Urinary bladder (tissue), 4 donors: ENCODE measurements around the gene BCKDK. TPM values are rescaled to one million over a fixed set of nuclear protein-coding genes. Genes with fewer than 3 reads are reported as not detected.

Source experiments
- DNase-seq: peaks from one replicate; pipeline ENCODE4 v3.0.0-alpha.2; 2015; ENCODE audit errors: extremely low spot score
- H3K27ac ChIP-seq: one replicate; pipeline ENCODE4 v1.5.1; 2013; ENCODE audit warnings: low read depth, mild to moderate bottlenecking, moderate library complexity
- H3K36me3 ChIP-seq: one replicate; pipeline ENCODE4 v1.6.1; 2013; ENCODE audit warnings: mild to moderate bottlenecking, moderate library complexity; ENCODE audit not compliant: insufficient read depth
- H3K4me1 ChIP-seq: one replicate; pipeline ENCODE4 v1.6.1; 2013; ENCODE audit warnings: mild to moderate bottlenecking, moderate library complexity; ENCODE audit not compliant: insufficient read depth
- H3K4me3 ChIP-seq: one replicate; pipeline ENCODE4 v1.5.1; 2013; ENCODE audit warnings: low read depth, low read length
- WGBS: extraction: QIAGEN DNeasy Blood & Tissue Kit; methylation state at CpG from one replicate; pipeline ENCODE4 v1.1.7; 2013; 5-methylcytosine and 5-hydroxymethylcytosine counted together
- polyA plus RNA-seq: library from polyadenylated mRNA; stranded (reverse); fragments of 200-250 nt; gene quantifications from one replicate; pipeline ENCODE4 v1.2.3, GENCODE V29; 2013
- total RNA-seq: library from RNA; depleted of rRNA; stranded (reverse); fragments of >200 nt; gene quantifications from one replicate; pipeline ENCODE4 v1.2.3, GENCODE V29; 2014
- donor health status: healthy with polysubstance abuse.
- donor health status: healthy.

Gene BCKDK
- total and polyA plus RNA-seq, 2 donors = 10.4 to 56.0 TPM

DNA sequence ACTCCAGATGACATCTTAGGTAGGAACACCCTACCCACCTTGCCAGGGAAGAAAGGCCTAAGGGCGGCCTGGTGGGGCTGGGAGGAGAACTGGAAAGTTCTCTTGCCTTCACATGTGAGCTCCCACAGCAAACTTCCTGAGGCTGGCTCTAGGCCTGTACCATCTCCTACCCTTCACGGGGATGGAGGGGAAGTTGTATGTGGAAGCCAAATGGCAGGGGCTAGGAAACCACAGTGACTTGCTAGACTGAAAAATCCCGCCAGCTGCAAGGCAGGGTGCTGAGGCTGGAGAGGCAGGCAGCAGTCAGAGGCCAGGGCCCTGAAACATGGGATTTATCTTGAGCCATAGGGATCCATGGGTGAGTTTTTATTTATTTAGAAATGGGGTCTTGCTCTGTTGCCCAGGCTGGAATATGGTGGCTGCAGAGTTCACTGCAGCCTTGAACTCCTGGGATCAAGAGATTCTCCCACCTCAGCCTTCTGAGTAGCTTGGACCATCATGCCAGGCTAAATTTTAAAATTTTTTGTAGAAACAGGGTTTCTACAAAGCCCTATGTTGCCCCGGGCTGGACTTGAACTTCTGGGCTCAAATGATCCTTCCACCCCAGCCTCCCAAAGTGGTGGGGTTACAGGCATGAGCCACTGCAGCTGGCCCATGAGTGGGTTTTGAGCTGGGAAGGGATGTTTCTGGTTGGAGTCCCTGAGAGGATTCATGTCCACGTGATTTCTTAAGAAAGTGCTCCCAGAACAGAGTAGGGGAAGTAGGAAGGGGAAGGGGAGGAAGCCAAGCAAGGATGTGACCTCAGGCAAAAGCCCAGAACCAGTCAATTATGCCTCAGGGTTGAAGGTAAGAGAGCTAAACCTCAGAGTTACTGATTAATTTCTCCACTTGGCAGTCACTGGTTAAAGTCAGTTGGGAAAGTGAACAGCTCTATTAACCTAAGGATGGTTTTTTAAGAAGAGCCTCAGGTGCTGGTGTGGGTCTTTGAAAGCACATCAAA, 5.2 kb downstream of the BCKDK start:
- H3K36me3 ChIP-seq = no peaks in the 10 kb centered on the region
- WGBS = 76% methylated on average over 5 of the region's 5 CpGs
- H3K4me3 ChIP-seq = no peak overlapping the region
- no peak overlapping the region for H3K27ac ChIP-seq
- DNase-seq = no peak
- peaks cover 2% of the 10 kb centered on the region for H3K4me1 ChIP-seq

DNA sequence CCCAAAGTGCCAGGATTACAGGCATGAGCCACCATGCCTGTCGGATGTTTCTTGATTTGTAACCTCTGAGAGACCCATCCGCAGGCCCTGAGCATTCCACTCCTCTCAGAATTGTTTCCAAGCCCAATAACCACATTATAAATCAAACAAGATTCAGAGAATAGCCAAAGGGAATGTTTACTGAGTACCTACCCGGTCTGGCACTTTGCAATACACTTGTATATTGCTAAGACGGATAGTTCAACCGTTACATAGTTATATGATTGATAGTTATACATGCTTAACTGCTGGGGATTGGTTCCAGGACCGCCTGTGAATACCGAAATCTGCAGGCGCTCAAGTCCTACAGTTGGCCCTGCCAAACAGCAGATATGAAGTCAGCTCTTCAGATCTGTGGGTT, 6.3 kb downstream of the BCKDK start:
- Histone ChIP-seq H3K27ac (no peak overlapping the region), H3K4me1 (peaks cover 2% of the 10 kb centered on the region), H3K36me3 (no peaks in the 10 kb centered on the region), H3K4me3 (no peak overlapping the region)
- WGBS = 67% methylated on average over 8 of the region's 8 CpGs
- no peak for DNase-seq

DNA sequence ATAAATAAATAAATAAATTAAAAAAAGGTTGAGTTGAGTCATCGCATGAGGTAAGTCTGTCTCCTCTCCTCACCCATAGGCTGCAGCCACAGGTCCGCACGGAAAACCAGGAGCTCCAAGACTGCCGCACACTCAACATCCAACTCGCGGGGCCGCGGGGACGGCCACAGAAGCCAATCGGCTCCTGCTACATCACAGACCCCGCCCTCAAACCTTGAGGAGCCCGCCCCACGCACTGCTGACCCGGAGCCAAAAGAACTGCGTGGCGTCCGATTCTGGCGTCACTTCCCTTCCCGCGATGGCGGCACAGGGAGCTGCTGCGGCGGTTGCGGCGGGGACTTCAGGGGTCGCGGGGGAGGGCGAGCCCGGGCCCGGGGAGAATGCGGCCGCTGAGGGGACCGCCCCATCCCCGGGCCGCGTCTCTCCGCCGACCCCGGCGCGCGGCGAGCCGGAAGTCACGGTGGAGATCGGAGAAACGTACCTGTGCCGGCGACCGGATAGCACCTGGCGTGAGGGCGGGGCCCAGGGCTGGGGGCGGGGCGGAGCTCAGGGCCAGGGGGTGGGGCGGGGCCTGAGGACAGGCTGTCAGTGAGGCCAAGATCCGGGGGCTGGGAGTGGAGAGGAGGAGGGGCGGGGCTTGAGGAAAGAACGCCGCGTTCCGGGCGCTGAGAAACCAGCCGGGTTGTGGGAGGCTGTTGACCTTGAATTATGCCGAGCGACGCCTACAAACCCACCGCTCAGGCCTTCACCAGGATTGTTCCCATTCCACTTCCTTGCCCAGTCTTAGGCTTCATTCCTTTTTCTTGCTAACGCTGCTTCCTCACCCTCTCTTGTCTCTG, 9.4 kb downstream of the BCKDK start, which contains the start of gene KAT8:
Gene KAT8 (plus strand): TSS at position 281 of the 839 bp plus-strand sequence. CDS start 18 bp downstream, at position 299.
- Histone ChIP-seq H3K36me3 (peaks cover 5% of the 10 kb centered on the region), H3K4me1 (peaks cover 2% of the 10 kb centered on the region), H3K27ac (peak within 1 kb of the TSS; percentile 95), H3K4me3 (peak within 1 kb of the TSS; percentile 74)
- WGBS = under 1% methylated on average over 68 of the region's 68 CpGs
- DNase-seq = peak; percentile 97

DNA sequence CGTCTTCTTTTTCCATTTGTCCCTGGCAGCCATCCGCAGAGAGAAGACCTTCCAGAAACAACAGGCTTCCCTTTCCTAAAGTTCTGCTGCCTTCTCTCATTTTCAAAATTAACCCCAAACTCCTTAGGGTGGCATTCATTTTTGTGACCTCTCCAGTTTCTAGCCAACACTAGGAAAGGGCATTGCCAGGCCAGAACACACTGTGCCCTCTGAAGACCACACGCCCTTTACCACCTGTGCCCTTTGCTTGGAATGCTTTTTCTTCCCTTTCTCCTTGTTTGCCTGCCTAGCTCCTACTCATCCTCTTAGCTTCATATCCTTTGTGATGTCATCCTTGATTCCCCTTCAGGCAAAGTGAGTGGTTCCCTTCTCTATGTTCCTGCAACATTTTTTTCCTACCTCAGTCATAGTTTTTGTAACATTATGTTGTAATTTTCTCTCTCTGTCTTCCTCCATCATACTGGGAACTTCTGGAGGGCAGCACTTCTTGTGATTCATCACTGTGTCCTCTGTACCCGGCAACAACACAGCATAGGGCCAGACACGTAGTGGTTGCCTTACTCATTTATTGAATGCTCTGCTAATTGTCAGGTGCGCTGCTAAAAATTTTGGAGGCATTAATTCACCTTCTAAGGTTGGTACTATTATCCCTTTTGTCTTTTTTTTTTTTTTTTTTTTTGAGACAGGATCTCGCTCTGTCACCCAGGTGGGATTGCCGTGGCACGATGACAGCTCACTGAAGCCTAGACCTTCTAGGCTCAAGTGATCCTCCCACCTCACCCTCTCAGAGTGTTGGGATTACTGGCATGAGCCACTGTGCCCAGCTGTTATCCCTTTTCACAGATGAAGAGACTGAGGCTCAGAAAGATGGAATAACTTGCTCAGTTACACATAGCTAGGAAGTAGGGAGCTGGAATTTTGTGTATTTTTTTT, 10.3 kb downstream of the BCKDK start:
- H3K4me1 ChIP-seq = peaks cover 2% of the 10 kb centered on the region
- peak overlapping the region; percentile 79 for H3K27ac ChIP-seq
- no peak for DNase-seq
- H3K36me3 ChIP-seq = peaks cover 5% of the 10 kb centered on the region
- 60% methylated on average over 9 of the region's 9 CpGs for WGBS
- peak overlapping the region; percentile 74 for H3K4me3 ChIP-seq

DNA sequence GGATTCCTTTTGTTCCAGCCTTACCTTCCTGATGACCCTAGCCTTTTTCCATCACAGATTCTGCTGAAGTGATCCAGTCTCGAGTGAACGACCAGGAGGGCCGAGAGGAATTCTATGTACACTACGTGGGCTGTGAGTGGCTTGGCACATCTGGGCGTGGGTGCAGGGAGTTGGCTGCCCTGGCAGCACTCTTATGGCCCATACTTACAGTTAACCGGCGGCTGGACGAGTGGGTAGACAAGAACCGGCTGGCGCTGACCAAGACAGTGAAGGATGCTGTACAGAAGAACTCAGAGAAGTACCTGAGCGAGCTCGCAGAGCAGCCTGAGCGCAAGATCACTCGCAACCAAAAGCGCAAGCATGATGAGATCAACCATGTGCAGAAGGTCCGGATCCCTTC, 11.9 kb downstream of the BCKDK start:
- no peak overlapping the region for H3K27ac ChIP-seq
- H3K4me1 ChIP-seq = peaks cover 2% of the 10 kb centered on the region
- no peak overlapping the region for H3K4me3 ChIP-seq
- peaks cover 5% of the 10 kb centered on the region for H3K36me3 ChIP-seq
- 93% methylated on average over 16 of the region's 16 CpGs for WGBS
- DNase-seq = no peak

DNA sequence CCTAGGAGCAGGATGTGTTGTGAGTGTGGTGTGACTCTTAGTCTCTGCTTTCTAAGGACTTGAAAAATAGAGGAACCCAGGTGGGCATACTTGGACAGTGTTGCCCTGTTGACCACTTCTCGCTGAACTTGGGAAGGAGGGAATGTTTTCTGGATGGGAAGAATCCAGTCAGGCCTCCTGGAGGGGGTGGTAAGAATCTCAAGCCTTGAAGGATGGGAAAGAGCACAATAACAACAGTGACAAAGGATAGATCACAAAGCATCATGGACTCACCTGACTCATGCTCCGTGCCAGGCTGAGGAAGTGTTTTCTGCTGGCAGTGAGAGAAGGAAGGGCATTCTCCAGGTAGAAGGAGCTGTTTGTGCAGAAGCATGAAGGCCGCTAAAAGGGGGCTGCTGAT, 17.7 kb downstream of the BCKDK start:
- 96% methylated on average over 3 of the region's 3 CpGs for WGBS
- H3K4me3 ChIP-seq = no peak overlapping the region
- no peaks in the 10 kb centered on the region for H3K4me1 ChIP-seq
- no peaks in the 10 kb centered on the region for H3K36me3 ChIP-seq
- DNase-seq = no peak
- no peak overlapping the region for H3K27ac ChIP-seq

DNA sequence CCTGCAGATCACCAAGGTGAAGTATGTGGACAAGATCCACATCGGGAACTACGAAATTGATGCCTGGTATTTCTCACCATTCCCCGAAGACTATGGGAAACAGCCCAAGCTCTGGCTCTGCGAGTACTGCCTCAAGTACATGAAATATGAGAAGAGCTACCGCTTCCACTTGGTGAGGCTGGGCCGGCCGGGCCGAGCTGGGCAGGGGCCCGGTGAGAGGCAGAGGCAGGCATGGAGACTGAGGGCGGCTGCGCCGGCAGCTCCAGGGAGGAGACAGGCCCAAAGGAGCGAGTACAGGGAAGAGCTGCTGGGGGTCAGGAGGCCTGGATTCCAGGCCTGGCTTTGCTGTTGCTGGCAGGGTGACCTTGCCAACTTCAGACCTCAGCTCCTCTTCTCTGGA, 19.0 kb downstream of the BCKDK start:
- WGBS = 92% methylated on average over 13 of the region's 13 CpGs
- no peak overlapping the region for H3K4me3 ChIP-seq
- no peaks in the 10 kb centered on the region for H3K36me3 ChIP-seq
- DNase-seq = no peak
- H3K27ac ChIP-seq = no peak overlapping the region
- no peaks in the 10 kb centered on the region for H3K4me1 ChIP-seq

DNA sequence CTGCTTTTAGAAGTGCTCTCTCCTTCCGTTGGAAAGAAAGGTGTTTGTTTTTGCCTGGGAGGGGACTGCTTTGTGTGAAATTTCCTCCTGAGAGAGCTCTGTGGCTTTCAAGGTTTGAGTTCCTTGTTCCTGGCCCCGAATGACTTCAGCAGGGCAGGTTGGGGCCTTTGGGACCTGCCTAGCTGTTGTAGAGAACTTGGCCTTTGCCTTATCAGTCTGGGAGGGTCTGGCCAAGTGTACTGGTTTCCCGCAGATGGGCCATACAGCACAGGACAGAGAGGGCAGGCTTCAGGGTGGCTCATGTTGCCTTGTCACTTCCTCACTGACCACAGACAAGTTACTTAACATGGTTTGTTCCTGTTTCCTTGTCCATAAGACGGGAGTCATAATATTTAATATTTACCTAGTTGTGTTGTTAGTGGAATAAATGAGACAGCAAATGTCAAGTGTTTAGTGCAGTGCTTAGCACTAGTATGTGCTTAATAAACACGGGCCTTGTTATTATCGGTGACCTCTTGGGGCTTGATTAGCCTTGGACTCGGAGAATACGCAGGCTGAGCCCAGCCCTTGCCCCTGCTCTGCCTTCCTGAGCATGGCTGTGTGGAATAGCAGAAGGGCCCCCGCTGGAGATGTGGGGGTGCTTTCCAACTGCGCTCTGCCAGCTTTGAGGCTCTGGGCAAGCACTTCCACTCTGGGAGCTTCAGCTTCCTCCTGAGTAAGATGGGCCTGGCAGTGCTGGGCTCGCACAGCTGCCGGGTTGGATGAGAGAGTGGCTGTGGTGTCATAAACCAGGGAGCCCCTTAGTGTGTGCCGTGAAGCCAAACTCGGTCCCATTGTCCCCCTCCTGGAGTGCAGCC, 20.8 kb downstream of the BCKDK start:
- H3K27ac ChIP-seq = no peak overlapping the region
- H3K36me3 ChIP-seq = no peaks in the 10 kb centered on the region
- 74% methylated on average over 14 of the region's 14 CpGs for WGBS
- H3K4me3 ChIP-seq = no peak overlapping the region
- no peak for DNase-seq
- no peaks in the 10 kb centered on the region for H3K4me1 ChIP-seq

DNA sequence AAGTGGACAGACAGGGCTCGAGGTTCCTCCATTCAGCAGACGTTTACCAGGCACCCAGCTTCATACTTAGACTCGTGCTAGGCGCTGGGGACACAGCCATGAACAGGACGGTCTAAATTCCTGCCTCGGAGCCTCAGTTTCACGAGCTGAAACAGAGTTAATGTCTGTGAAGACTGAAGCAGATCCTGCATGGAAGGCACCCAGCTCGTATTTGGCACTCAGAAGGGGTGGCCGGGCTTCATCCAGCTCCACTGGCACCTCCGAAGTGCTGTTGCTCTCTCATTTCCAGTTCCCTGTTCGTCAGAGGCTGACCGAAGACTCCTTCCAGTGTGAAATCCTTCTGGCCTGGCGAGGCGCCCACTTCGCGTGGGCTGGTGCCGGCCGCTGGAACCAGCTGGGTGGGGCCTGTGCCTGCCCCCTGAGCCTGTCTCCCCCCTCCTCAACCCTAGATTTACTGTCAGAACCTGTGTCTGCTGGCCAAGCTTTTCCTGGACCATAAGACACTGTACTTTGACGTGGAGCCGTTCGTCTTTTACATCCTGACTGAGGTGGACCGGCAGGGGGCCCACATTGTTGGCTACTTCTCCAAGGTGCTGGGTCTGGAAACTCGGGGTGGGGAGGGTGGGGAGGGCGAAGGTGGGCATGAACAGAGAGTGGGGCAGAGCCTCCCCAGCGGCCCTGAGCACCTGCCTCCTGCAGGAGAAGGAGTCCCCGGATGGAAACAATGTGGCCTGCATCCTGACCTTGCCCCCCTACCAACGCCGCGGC, 21.6 kb downstream of the BCKDK start:
- no peaks in the 10 kb centered on the region for H3K4me1 ChIP-seq
- no peak overlapping the region for H3K4me3 ChIP-seq
- no peaks in the 10 kb centered on the region for H3K36me3 ChIP-seq
- WGBS = 66% methylated on average over 29 of the region's 29 CpGs
- no peak overlapping the region for H3K27ac ChIP-seq
- no peak for DNase-seq

DNA sequence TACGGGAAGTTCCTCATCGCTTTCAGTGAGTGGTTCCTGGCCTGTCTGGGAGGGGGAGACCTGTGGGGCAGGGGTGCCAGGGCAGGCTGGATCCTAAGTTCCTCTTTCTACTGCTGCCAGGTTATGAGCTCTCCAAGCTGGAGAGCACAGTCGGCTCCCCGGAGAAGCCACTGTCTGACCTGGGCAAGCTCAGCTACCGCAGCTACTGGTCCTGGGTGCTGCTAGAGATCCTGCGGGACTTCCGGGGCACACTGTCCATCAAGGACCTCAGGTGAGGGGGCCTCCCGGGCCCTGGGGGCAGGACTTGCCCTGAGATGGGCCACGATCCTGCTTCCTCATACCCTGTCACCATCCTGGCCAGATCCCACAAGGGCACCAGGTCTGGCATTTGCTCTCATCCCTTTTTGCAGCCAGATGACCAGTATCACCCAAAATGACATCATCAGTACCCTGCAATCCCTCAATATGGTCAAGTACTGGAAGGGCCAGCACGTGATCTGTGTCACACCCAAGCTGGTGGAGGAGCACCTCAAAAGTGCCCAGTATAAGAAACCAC, 22.2 kb downstream of the BCKDK start:
- Histone ChIP-seq H3K27ac (no peak overlapping the region), H3K4me3 (no peak overlapping the region), H3K4me1 (no peaks in the 10 kb centered on the region), H3K36me3 (no peaks in the 10 kb centered on the region)
- no peak for DNase-seq
- 84% methylated on average over 10 of the region's 10 CpGs for WGBS

DNA sequence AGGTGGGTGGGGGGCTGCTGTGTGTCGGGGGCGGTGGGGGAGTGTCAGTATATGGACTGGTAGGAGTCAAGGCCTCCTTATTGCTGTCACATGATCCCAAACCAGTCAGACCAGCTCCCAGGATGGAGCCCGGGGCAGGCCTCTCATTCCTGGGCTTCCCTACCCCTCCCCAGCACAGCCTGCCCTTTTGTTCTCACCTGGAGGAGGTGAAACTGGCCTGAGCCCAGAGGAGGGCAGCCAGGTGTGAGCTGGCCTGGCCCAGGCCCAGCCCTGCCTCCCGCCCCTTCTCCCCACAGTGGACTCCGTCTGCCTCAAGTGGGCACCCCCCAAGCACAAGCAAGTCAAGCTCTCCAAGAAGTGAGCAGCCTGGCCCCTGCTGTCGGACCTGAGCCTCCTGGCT, 22.7 kb downstream of the BCKDK start:
- H3K4me3 ChIP-seq = no peak overlapping the region
- H3K36me3 ChIP-seq = no peaks in the 10 kb centered on the region
- 67% methylated on average over 6 of the region's 6 CpGs for WGBS
- H3K4me1 ChIP-seq = no peaks in the 10 kb centered on the region
- DNase-seq = no peak
- no peak overlapping the region for H3K27ac ChIP-seq
